ENCODE data around the gene WWOX. TPM values are rescaled to one million over a fixed set of nuclear protein-coding genes. Genes with fewer than 3 reads are reported as not detected.

WWOX gene
- total and polyA plus RNA-seq, 2 of the 8 experiments (the other 6 are each of a cell fraction or from before 2014, with no cell fraction given) = 5.4 to 16.7 TPM

GRCh38 chr16:78289844-78290277, 190.4 kb downstream of the WWOX start (continued):
- TF ChIP-seq CHD7 (IDR thresholded peaks at IDR 0.05; ENCODE audit: insufficient replicate concordance, low read length) = no peak
- no peak for TF ChIP-seq RFX5 (IDR thresholded peaks at IDR 0.05; ENCODE audit: borderline replicate concordance, low read depth, low read length)

Data from H1 (cell line).